BJ (cell line): ENCODE data around the gene URAD. TPM values are rescaled to one million over a fixed set of nuclear protein-coding genes. Genes with fewer than 3 reads are reported as not detected.
"Not testable (repeated sequence)": the region's sequence is repeated elsewhere in the genome, so short reads cannot be mapped to it uniquely, and the experiment has no call there.

Source experiments
- CTCF ChIA-PET: fragments of 350-600 bp; formaldehyde crosslinking; extraction: SDS; loops from one replicate; lab custom pipeline; 2021; ENCODE audit warnings: antibody characterized with exemption, inconsistent platforms; lab: Yijun Ruan, JAX
- POLR2A ChIA-PET: fragments of 300-600 bp; sonication (Branson Sonifier 250); formaldehyde crosslinking; extraction: SDS; loops from one replicate; lab custom pipeline; 2021; ENCODE audit warnings: antibody characterized with exemption; lab: Charles Lee
- DNase-seq: peaks from one replicate; pipeline ENCODE4 v3.0.0-alpha.2; 2011; ENCODE audit warnings: low read depth
- H3K27me3 ChIP-seq: 2 replicates; pipeline ENCODE4 v1.6.0; 2011; ENCODE audit warnings: low read length; ENCODE audit not compliant: control insufficient read depth, insufficient read depth
- H3K36me3 ChIP-seq: 2 replicates; pipeline ENCODE4 v1.5.1; 2011; ENCODE audit warnings: low read length; ENCODE audit not compliant: control insufficient read depth, insufficient read depth
- H3K4me3 ChIP-seq: 2 replicates; pipeline ENCODE4 v1.5.1; 2011; ENCODE audit warnings: low read depth, mild to moderate bottlenecking, control low read depth, low read length
- polyA minus RNA-seq: library from RNA; depleted of rRNA, polyadenylated mRNA; stranded (reverse); fragments of >200 nt; gene quantifications from 2 replicates; pipeline ENCODE4 v1.2.3, GENCODE V29; 2011; rRNA and poly(A)+ RNA removed
- polyA plus RNA-seq: library from polyadenylated mRNA; depleted of rRNA; stranded (reverse); fragments of >200 nt; gene quantifications from 2 replicates; pipeline ENCODE4 v1.2.3, GENCODE V29; 2011; rRNA removed
- TF ChIP-seq, protein P1 (sequence below): IDR thresholded peaks from 2 replicates; pipeline ENCODE4 v1.5.1; 2011; ENCODE audit warnings: low read depth, mild to moderate bottlenecking, control low read depth, inconsistent platforms, low read length, moderate library complexity; ENCODE audit not compliant: insufficient read depth

The URAD gene
- not detected in 2 replicates for polyA plus RNA-seq
- not detected in 2 replicates for polyA minus RNA-seq

- Histone ChIP-seq H3K36me3 (no peaks in the 10 kb centered on the region), H3K4me3 (no peak within 1 kb of the TSS), H3K27me3 (peaks cover 11% of the 10 kb centered on the region)
- no peak for DNase-seq
- CTCF ChIA-PET: interaction anchor here (0.6 to 14.3 kb wide), 4 partner anchors 160 to 989 kb away, joined by 3 to 178 read pairs (median 4); no protein-coding TSS in a partner anchor
- TF ChIP-seq, protein P1, sequence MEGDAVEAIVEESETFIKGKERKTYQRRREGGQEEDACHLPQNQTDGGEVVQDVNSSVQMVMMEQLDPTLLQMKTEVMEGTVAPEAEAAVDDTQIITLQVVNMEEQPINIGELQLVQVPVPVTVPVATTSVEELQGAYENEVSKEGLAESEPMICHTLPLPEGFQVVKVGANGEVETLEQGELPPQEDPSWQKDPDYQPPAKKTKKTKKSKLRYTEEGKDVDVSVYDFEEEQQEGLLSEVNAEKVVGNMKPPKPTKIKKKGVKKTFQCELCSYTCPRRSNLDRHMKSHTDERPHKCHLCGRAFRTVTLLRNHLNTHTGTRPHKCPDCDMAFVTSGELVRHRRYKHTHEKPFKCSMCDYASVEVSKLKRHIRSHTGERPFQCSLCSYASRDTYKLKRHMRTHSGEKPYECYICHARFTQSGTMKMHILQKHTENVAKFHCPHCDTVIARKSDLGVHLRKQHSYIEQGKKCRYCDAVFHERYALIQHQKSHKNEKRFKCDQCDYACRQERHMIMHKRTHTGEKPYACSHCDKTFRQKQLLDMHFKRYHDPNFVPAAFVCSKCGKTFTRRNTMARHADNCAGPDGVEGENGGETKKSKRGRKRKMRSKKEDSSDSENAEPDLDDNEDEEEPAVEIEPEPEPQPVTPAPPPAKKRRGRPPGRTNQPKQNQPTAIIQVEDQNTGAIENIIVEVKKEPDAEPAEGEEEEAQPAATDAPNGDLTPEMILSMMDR: no peak
- POLR2A ChIA-PET: no interaction called here
Measured at GRCh38 chr13:27988520-27988919, at the start of gene URAD. URAD (minus strand) TSS chr13:27988693; CDS start chr13:27988637, 56 bp downstream.

GRCh38 chr13:28037399-28037798 lies 48.9 kb upstream of the URAD start:
- DNase-seq: no peak

DNA sequence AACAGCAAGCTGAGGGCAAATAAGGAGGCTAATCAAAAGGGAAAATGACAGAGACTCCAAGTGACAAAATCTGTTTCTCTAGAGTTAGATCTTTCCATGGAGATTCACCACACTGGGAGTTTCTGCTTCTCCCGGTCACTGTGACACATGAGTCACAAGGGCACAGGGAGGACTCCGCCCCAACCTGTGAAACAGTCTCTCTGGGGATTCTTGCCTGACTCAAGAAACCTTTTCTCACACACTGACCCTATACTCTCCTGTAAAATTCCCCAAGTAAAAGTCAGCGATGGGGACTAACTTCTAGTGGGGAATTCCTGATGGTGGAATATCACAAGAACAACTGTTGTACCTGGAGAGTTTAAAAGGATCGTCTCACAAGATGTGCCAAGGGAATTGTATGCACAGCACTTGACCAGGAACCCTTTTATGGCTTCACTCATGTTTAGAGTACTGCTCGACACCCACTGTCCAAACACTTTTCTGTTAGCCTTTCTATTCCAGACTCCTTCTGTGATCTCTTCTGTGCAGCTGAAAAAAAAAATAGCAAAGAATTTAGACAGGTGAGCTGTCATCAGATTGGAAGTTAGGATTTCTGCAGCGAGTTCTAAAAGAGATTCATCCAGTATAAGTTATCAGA lies 46.8 kb upstream of the URAD start:
- no peak for DNase-seq
- Histone ChIP-seq H3K27me3 (peaks cover 2% of the 10 kb centered on the region; the same call in 1 of the 2 replicates), H3K4me3 (no peak overlapping the region), H3K36me3 (no peaks in the 10 kb centered on the region)
- POLR2A ChIA-PET: no interaction called here
- TF ChIP-seq, protein P1: no peak
- CTCF ChIA-PET: interaction anchor here (0.6 kb wide), 1 partner anchor 11 kb away, joined by 5 read pairs; no protein-coding TSS in a partner anchor

More at GRCh38 chr13:28037399-28037798, 48.9 kb upstream of the URAD start:
- no peaks in the 10 kb centered on the region for H3K36me3 ChIP-seq
- H3K4me3 ChIP-seq: no peak overlapping the region
- no peaks in the 10 kb centered on the region for H3K27me3 ChIP-seq
- TF ChIP-seq, protein P1: no peak
- POLR2A ChIA-PET: no interaction called here
- CTCF ChIA-PET: interaction anchor here (0.8 to 1.4 kb wide), 2 partner anchors 9 to 505 kb away, joined by 3 read pairs; no protein-coding TSS in a partner anchor

DNA sequence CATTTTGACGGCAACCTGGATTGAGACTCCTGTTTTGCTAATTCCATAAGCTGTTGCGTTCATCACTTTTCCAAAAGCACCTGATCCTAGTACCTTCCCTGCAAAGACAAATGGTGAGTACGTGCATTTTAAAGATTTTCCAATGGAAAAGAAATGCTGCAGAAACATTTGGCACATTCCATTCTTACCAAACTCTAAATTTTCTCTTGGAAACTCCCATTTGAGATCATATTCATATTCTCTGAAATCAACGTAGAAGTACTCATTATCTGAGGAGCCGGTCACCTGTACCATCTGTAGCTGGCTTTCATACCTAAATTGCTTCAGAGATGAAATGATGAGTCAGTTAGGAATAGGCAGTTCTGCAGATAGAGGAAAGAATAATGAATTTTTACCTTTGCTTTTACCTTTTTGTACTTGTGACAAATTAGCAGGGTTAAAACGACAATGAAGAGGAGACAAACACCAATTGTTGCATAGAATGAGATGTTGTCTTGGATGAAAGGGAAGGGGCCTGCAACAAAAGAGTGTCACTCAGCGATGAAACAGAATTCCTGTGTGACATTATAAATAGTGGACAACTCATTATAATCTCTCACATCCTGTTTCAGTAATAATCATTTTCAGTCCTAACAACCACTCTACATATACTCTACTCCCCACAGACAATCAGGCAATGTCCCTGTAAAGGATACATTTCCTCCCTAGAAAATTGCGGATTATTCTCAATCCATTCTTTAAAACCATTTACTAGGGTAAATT lies 45.6 kb upstream of the URAD start:
- TF ChIP-seq, protein P1: no peak
- H3K4me3 ChIP-seq: no peak overlapping the region
- no peaks in the 10 kb centered on the region for H3K36me3 ChIP-seq
- POLR2A ChIA-PET: no interaction called here
- H3K27me3 ChIP-seq: peaks cover 2% of the 10 kb centered on the region; the same call in 1 of the 2 replicates
- DNase-seq: no peak
- CTCF ChIA-PET: interaction anchor here (0.7 kb wide), 1 partner anchor 25 kb away, joined by 3 read pairs; no protein-coding TSS in a partner anchor

- DNase-seq, H3K27me3 ChIP-seq, POLR2A ChIA-PET, CTCF ChIA-PET, H3K4me3 ChIP-seq, H3K36me3 ChIP-seq: not testable (repeated sequence)
Measured at GRCh38 chr13:28032438-28032837, 43.9 kb upstream of the URAD start.
